Muscle layer of colon (tissue), 2 donors: ENCODE measurements around the gene DTNB.
A peak's percentile ranks its signal among the peaks of the same experiment; 100 is the strongest.
"Not testable (repeated sequence)": the region's sequence is repeated elsewhere in the genome, so short reads cannot be mapped to it uniquely, and the experiment has no call there.

Experiments used
- H3K27ac ChIP-seq: one replicate; pipeline ENCODE4 v1.7.0; 2013; ENCODE audit warnings: low read depth, mild to moderate bottlenecking, low read length, moderate library complexity
- H3K27me3 ChIP-seq, 2 donors: one replicate each; pipeline ENCODE4 v1.7.0; 2013; ENCODE audit warnings: low read length in 2 of 2, mild to moderate bottlenecking in 2 of 2; ENCODE audit not compliant: insufficient read depth in 2 of 2, control insufficient read depth in 1 of 2
- H3K36me3 ChIP-seq: one replicate; pipeline ENCODE4 v1.7.0; 2013; ENCODE audit warnings: mild to moderate bottlenecking, low read length; ENCODE audit not compliant: insufficient read depth
- H3K4me1 ChIP-seq: one replicate; pipeline ENCODE4 v1.7.0; 2013; ENCODE audit warnings: mild to moderate bottlenecking, low read length; ENCODE audit not compliant: insufficient read depth
- H3K4me3 ChIP-seq, 2 donors: one replicate each; pipeline ENCODE4 v1.7.0; 2013; ENCODE audit warnings: low read length in 2 of 2, low read depth in 1 of 2, mild to moderate bottlenecking in 1 of 2, moderate library complexity in 1 of 2
- H3K9ac ChIP-seq: one replicate; pipeline ENCODE4 v1.7.0; 2013; ENCODE audit warnings: low read length
- H3K9me3 ChIP-seq: one replicate; pipeline ENCODE4 v1.7.0; 2013; ENCODE audit warnings: mild to moderate bottlenecking, low read length
- donor health status: abdominal sarcoma.
- donor health status: Adenocarcinoma of cecum.

Gene DTNB

GRCh38 chr2:25677877-25678276 is 4.5 kb upstream of the DTNB start:
- no peaks in the 10 kb centered on the region for H3K9me3 ChIP-seq
- H3K27me3 ChIP-seq: no peaks in the 10 kb centered on the region
- H3K4me1 ChIP-seq: no peaks in the 10 kb centered on the region
- no peaks in the 10 kb centered on the region for H3K36me3 ChIP-seq
- H3K4me3 ChIP-seq: no peak overlapping the region
- no peak overlapping the region for H3K9ac ChIP-seq
- H3K27ac ChIP-seq: no peak overlapping the region

GRCh38 chr2:25674077-25674362 is 643 bp upstream of the DTNB start:
- H3K9ac ChIP-seq: no peak overlapping the region
- no peaks in the 10 kb centered on the region for H3K27me3 ChIP-seq

GRCh38 chr2:25672494-25673299 is 680 bp downstream of the DTNB start:
- peak overlapping the region; percentile 63 for H3K27ac ChIP-seq
- peaks cover 9% of the 10 kb centered on the region for H3K4me1 ChIP-seq
- H3K36me3 ChIP-seq: no peaks in the 10 kb centered on the region
- H3K4me3 ChIP-seq: peak overlapping the region; percentile 85 to 90
- H3K27me3 ChIP-seq: no peaks in the 10 kb centered on the region
- peak overlapping the region; percentile 75 for H3K9ac ChIP-seq
- no peaks in the 10 kb centered on the region for H3K9me3 ChIP-seq

More at GRCh38 chr2:25674077-25674362, 643 bp upstream of the DTNB start:
- H3K36me3 ChIP-seq: no peaks in the 10 kb centered on the region
- H3K27ac ChIP-seq: peak overlapping the region; percentile 78
- peaks cover 9% of the 10 kb centered on the region for H3K4me1 ChIP-seq
- peak overlapping the region; percentile 44 to 64 for H3K4me3 ChIP-seq
- no peaks in the 10 kb centered on the region for H3K9me3 ChIP-seq

GRCh38 chr2:25671622-25672021 is 1.8 kb downstream of the DTNB start:
- Histone ChIP-seq H3K9ac (no peak overlapping the region), H3K27ac (no peak overlapping the region), H3K27me3 (no peaks in the 10 kb centered on the region), H3K36me3 (no peaks in the 10 kb centered on the region), H3K9me3 (no peaks in the 10 kb centered on the region), H3K4me3 (no peak overlapping the region), H3K4me1 (peaks cover 9% of the 10 kb centered on the region)

GRCh38 chr2:25669520-25669919 is 3.9 kb downstream of the DTNB start:
- Histone ChIP-seq H3K9me3 (no peaks in the 10 kb centered on the region), H3K36me3 (no peaks in the 10 kb centered on the region), H3K9ac (no peak overlapping the region), H3K4me1 (peaks cover 13% of the 10 kb centered on the region), H3K27me3 (no peaks in the 10 kb centered on the region), H3K27ac (no peak overlapping the region), H3K4me3 (no peak overlapping the region)

- H3K36me3 ChIP-seq: no peaks in the 10 kb centered on the region
- no peaks in the 10 kb centered on the region for H3K9me3 ChIP-seq
- H3K4me3 ChIP-seq: no peak overlapping the region
- H3K27me3 ChIP-seq: no peaks in the 10 kb centered on the region
- H3K4me1 ChIP-seq: peaks cover 7% of the 10 kb centered on the region
- no peak overlapping the region for H3K9ac ChIP-seq
- no peak overlapping the region for H3K27ac ChIP-seq
Observed at GRCh38 chr2:25666218-25666617, 7.2 kb downstream of the DTNB start.

GRCh38 chr2:25665429-25665828 is 7.9 kb downstream of the DTNB start:
- H3K27me3 ChIP-seq, H3K36me3 ChIP-seq, H3K4me1 ChIP-seq, H3K9me3 ChIP-seq, H3K9ac ChIP-seq, H3K4me3 ChIP-seq, H3K27ac ChIP-seq: not testable (repeated sequence)

- Histone ChIP-seq H3K9ac (no peak overlapping the region), H3K36me3 (no peaks in the 10 kb centered on the region), H3K27me3 (no peaks in the 10 kb centered on the region), H3K4me1 (peaks cover 7% of the 10 kb centered on the region), H3K4me3 (no peak overlapping the region), H3K27ac (no peak overlapping the region), H3K9me3 (no peaks in the 10 kb centered on the region)
Observed at GRCh38 chr2:25664965-25665307, 8.4 kb downstream of the DTNB start.

GRCh38 chr2:25664183-25664964 is 9.0 kb downstream of the DTNB start:
- Histone ChIP-seq H3K9me3 (no peaks in the 10 kb centered on the region), H3K9ac (no peak overlapping the region), H3K27ac (no peak overlapping the region), H3K27me3 (no peaks in the 10 kb centered on the region), H3K36me3 (no peaks in the 10 kb centered on the region), H3K4me1 (peaks cover 7% of the 10 kb centered on the region), H3K4me3 (no peak overlapping the region)

GRCh38 chr2:25655316-25655715 is 18.1 kb downstream of the DTNB start:
- Histone ChIP-seq H3K9me3 (no peaks in the 10 kb centered on the region), H3K27ac (no peak overlapping the region), H3K4me1 (no peaks in the 10 kb centered on the region), H3K9ac (no peak overlapping the region), H3K4me3 (no peak overlapping the region), H3K27me3 (no peaks in the 10 kb centered on the region), H3K36me3 (no peaks in the 10 kb centered on the region)

GRCh38 chr2:25654801-25655200 is 18.6 kb downstream of the DTNB start:
- no peaks in the 10 kb centered on the region for H3K9me3 ChIP-seq
- H3K4me3 ChIP-seq: no peak overlapping the region
- H3K9ac ChIP-seq: no peak overlapping the region
- H3K27ac ChIP-seq: no peak overlapping the region
- no peaks in the 10 kb centered on the region for H3K27me3 ChIP-seq
- no peaks in the 10 kb centered on the region for H3K36me3 ChIP-seq
- no peaks in the 10 kb centered on the region for H3K4me1 ChIP-seq
